ENCODE measurements around the gene GPR139. TPM values are rescaled to one million over a fixed set of nuclear protein-coding genes. Genes with fewer than 3 reads are reported as not detected.

The GPR139 gene
- total RNA-seq, 1 experiment from 2014 or later, result not detected

GRCh38 chr16:20053336-20053735 lies 20.4 kb downstream of the GPR139 start:
- no peak for DNase-seq (ENCODE audit: low read depth)

- no peak for DNase-seq (ENCODE audit: low read depth)
Observed at GRCh38 chr16:20051611-20052010, 22.1 kb downstream of the GPR139 start.

GRCh38 chr16:20051147-20051546 lies 22.5 kb downstream of the GPR139 start:
- DNase-seq (ENCODE audit: low read depth), result no peak

GRCh38 chr16:20049831-20050230 lies 23.9 kb downstream of the GPR139 start:
- DNase-seq (ENCODE audit: low read depth), result no peak

- no peak for DNase-seq (ENCODE audit: low read depth)
Observed at GRCh38 chr16:20045886-20046285, 27.8 kb downstream of the GPR139 start.

- peak; percentile 55 for DNase-seq (ENCODE audit: low read depth)
Observed at GRCh38 chr16:20042848-20043247, 30.8 kb downstream of the GPR139 start.

GRCh38 chr16:20041924-20042596 lies 31.6 kb downstream of the GPR139 start:
- no peak for DNase-seq (ENCODE audit: low read depth)

- no peak for DNase-seq (ENCODE audit: low read depth)
Observed at GRCh38 chr16:20040011-20040410, 33.7 kb downstream of the GPR139 start.

- DNase-seq (ENCODE audit: low read depth), result no peak
Observed at GRCh38 chr16:20029611-20030010, 44.1 kb downstream of the GPR139 start.

- DNase-seq (ENCODE audit: low read depth), result no peak
Observed at GRCh38 chr16:20026361-20027072, 47.2 kb downstream of the GPR139 start.

- DNase-seq (ENCODE audit: low read depth), result peak; percentile 9
Observed at GRCh38 chr16:20023190-20023589, 50.5 kb downstream of the GPR139 start.

- DNase-seq (ENCODE audit: low read depth), result no peak
Observed at GRCh38 chr16:20020976-20021375, 52.7 kb downstream of the GPR139 start.

- DNase-seq (ENCODE audit: low read depth), result no peak
Observed at GRCh38 chr16:20020083-20020482, 53.6 kb downstream of the GPR139 start.

GRCh38 chr16:20016234-20016633 lies 57.5 kb downstream of the GPR139 start:
- DNase-seq (ENCODE audit: low read depth), result no peak

- DNase-seq (ENCODE audit: low read depth), result no peak
Observed at GRCh38 chr16:20004931-20005330, 68.8 kb downstream of the GPR139 start.

- DNase-seq (ENCODE audit: low read depth), result no peak
Observed at GRCh38 chr16:20002936-20003335, 70.8 kb downstream of the GPR139 start.

GRCh38 chr16:20001856-20002707 lies 71.6 kb downstream of the GPR139 start:
- no peak for DNase-seq (ENCODE audit: low read depth)

GRCh38 chr16:19997734-19998133 lies 76.0 kb downstream of the GPR139 start:
- DNase-seq (ENCODE audit: low read depth), result peak; percentile 3

- DNase-seq (ENCODE audit: low read depth), result peak; percentile 15
Observed at GRCh38 chr16:19997264-19997663, 76.4 kb downstream of the GPR139 start.

- DNase-seq (ENCODE audit: low read depth), result peak; percentile 47
Observed at GRCh38 chr16:19994466-19995170, 79.1 kb downstream of the GPR139 start.

GRCh38 chr16:19991614-19992013 lies 82.1 kb downstream of the GPR139 start:
- DNase-seq (ENCODE audit: low read depth), result no peak

GRCh38 chr16:19984135-19984534 lies 89.6 kb downstream of the GPR139 start:
- no peak for DNase-seq (ENCODE audit: low read depth)

Data from M059J (cell line).